Smooth muscle cell of the umbilical artery (primary cell): ENCODE measurements around the gene ESYT2. TPM values are rescaled to one million over a fixed set of nuclear protein-coding genes. Genes with fewer than 3 reads are reported as not detected.

Experiments
- total RNA-seq: library from RNA; depleted of rRNA; stranded (reverse); fragments of >200 nt; gene quantifications from 2 replicates; pipeline ENCODE4 v1.2.3, GENCODE V29; 2014

Gene ESYT2, protein sequence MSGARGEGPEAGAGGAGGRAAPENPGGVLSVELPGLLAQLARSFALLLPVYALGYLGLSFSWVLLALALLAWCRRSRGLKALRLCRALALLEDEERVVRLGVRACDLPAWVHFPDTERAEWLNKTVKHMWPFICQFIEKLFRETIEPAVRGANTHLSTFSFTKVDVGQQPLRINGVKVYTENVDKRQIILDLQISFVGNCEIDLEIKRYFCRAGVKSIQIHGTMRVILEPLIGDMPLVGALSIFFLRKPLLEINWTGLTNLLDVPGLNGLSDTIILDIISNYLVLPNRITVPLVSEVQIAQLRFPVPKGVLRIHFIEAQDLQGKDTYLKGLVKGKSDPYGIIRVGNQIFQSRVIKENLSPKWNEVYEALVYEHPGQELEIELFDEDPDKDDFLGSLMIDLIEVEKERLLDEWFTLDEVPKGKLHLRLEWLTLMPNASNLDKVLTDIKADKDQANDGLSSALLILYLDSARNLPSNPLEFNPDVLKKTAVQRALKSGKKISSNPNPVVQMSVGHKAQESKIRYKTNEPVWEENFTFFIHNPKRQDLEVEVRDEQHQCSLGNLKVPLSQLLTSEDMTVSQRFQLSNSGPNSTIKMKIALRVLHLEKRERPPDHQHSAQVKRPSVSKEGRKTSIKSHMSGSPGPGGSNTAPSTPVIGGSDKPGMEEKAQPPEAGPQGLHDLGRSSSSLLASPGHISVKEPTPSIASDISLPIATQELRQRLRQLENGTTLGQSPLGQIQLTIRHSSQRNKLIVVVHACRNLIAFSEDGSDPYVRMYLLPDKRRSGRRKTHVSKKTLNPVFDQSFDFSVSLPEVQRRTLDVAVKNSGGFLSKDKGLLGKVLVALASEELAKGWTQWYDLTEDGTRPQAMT
- 111 and 123 TPM in 2 replicates for total RNA-seq

GRCh38 chr7:158829342-158830210 lies at the start of gene ESYT2:
Gene ESYT2, minus strand, starts transcription at chr7:158829509. Its CDS starts 91 bp downstream, at chr7:158829418.

GRCh38 chr7:158704524-158705233 lies 124.6 kb downstream of the ESYT2 start, which contains the start of gene NCAPG2:
Gene NCAPG2, minus strand, starts transcription at chr7:158704804. Its CDS starts 2,905 bp downstream, at chr7:158701899.

Other genes starting within 250 kb of the ESYT2 start
- gene PTPRN2, start 241.7 kb downstream of the ESYT2 start, total RNA-seq, result under 0.01 and 0.05 TPM in 2 replicates
- gene NCAPG2, start 124.7 kb downstream of the ESYT2 start, total RNA-seq, result 6.2 and 24.4 TPM in 2 replicates
- 8.9 and 10.3 TPM in 2 replicates for gene DYNC2I1, start 27.0 kb upstream of the ESYT2 start, total RNA-seq